RWPE1 (cell line): Measurements from ENCODE around the gene PRRG4.

Experiments
- CTCF ChIA-PET: fragments of 350-600 bp; sonication (Branson Sonifier 250); formaldehyde crosslinking; extraction: SDS; loops from one replicate; lab custom pipeline; 2021; lab: Yijun Ruan, JAX
- POLR2A ChIA-PET: fragments of 400-600 bp; formaldehyde crosslinking; extraction: SDS; loops from one replicate; lab custom pipeline; 2020; ENCODE audit warnings: antibody characterized with exemption; ENCODE audit not compliant: low non-redundant PET; lab: Yijun Ruan, JAX
- DNase-seq: peaks from one replicate; pipeline ENCODE4 v3.0.0; 2012; ENCODE audit warnings: low spot score
- H3K27ac ChIP-seq: fragments of 450-650 bp; 2 replicates; pipeline ENCODE4 v1.5.1; 2017
- CTCF ChIP-seq: fragments of 450-650 bp; conservative IDR thresholded peaks from 2 replicates; pipeline ENCODE4 v1.5.1; 2017; ENCODE audit warnings: low read depth, mild to moderate bottlenecking

Gene PRRG4

GRCh38 chr11:32849761-32850160 is 20.0 kb downstream of the PRRG4 start:
- DNase-seq, result no peak
- ChIA-PET CTCF (no interaction called here), POLR2A (no interaction called here)
- no peak for TF ChIP-seq CTCF
- no peak overlapping the region for H3K27ac ChIP-seq

- ChIA-PET POLR2A (no interaction called here), CTCF (no interaction called here)
- TF ChIP-seq CTCF, result no peak
Observed at GRCh38 chr11:32851251-32851650, 21.5 kb downstream of the PRRG4 start.

GRCh38 chr11:32852207-32852606 is 22.5 kb downstream of the PRRG4 start:
- TF ChIP-seq CTCF, result no peak
- POLR2A ChIA-PET, result no interaction called here
- CTCF ChIA-PET, result no interaction called here
- no peak for DNase-seq
- H3K27ac ChIP-seq, result no peak overlapping the region

More at GRCh38 chr11:32851251-32851650, 21.5 kb downstream of the PRRG4 start:
- H3K27ac ChIP-seq, result no peak overlapping the region
- no peak for DNase-seq

GRCh38 chr11:32855601-32856000 is 25.9 kb downstream of the PRRG4 start:
- no peak for DNase-seq
- H3K27ac ChIP-seq, result no peak overlapping the region
- no peak for TF ChIP-seq CTCF
- CTCF ChIA-PET, result no interaction called here
- POLR2A ChIA-PET, result no interaction called here

GRCh38 chr11:32858731-32859130 is 29.0 kb downstream of the PRRG4 start:
- no peak for DNase-seq
- POLR2A ChIA-PET, result no interaction called here
- CTCF ChIA-PET, result interaction anchor here (0.7 kb wide), 1 partner anchor 49 kb away, joined by 4 read pairs; no protein-coding TSS in a partner anchor
- H3K27ac ChIP-seq, result no peak overlapping the region
- no peak for TF ChIP-seq CTCF

GRCh38 chr11:32861850-32862577 is 32.3 kb downstream of the PRRG4 start:
- DNase-seq, result no peak
- no peak overlapping the region for H3K27ac ChIP-seq
- POLR2A ChIA-PET, result no interaction called here
- no peak for TF ChIP-seq CTCF
- CTCF ChIA-PET, result no interaction called here
